MM.1S (cell line): ENCODE results near the gene TP53TG5.
"Not testable (repeated sequence)": the region's sequence is repeated elsewhere in the genome, so short reads cannot be mapped to it uniquely, and the experiment has no call there.

ENCODE experiments used
- DNase-seq: peaks from one replicate; pipeline ENCODE4 v3.0.0-alpha.2; 2015
- H2AFZ ChIP-seq: fragments of 300-600 bp; sonication (generic); 2 replicates; pipeline ENCODE4 v1.6.0; 2016; ENCODE audit warnings: antibody characterized with exemption, low read length
- H3F3A ChIP-seq: fragments of 300-600 bp; sonication (generic); 2 replicates; pipeline ENCODE4 v1.6.1; 2016; ENCODE audit warnings: mild to moderate bottlenecking, antibody characterized with exemption, low read length, moderate library complexity, mixed read lengths; ENCODE audit not compliant: insufficient read depth
- H3K27ac ChIP-seq: fragments of 300-600 bp; sonication (generic); 2 replicates; pipeline ENCODE4 v1.5.1; 2016; ENCODE audit warnings: mild to moderate bottlenecking, low read length
- H3K27me3 ChIP-seq: fragments of 300-600 bp; sonication (generic); replicated peaks from 2 replicates; pipeline ENCODE4 v1.6.0; 2016; ENCODE audit warnings: low read length; ENCODE audit not compliant: insufficient read depth
- H3K36me3 ChIP-seq: fragments of 300-600 bp; sonication (generic); replicated peaks from 2 replicates; pipeline ENCODE4 v1.6.1; 2016; ENCODE audit warnings: mild to moderate bottlenecking, low read length, mixed read lengths; ENCODE audit not compliant: insufficient read depth
- H3K4me1 ChIP-seq: fragments of 300-600 bp; sonication (generic); 2 replicates; pipeline ENCODE4 v1.6.1; 2016; ENCODE audit warnings: low read length, mixed read lengths
- H3K4me2 ChIP-seq: fragments of 300-600 bp; sonication (generic); 2 replicates; pipeline ENCODE4 v1.6.0; 2016; ENCODE audit warnings: low read depth, low read length
- H3K4me3 ChIP-seq: fragments of 300-600 bp; sonication (generic); 2 replicates; pipeline ENCODE4 v1.5.1; 2016; ENCODE audit warnings: low read length, mixed read lengths
- H3K79me2 ChIP-seq: fragments of 300-600 bp; sonication (generic); 2 replicates; pipeline ENCODE4 v1.6.1; 2016; ENCODE audit warnings: mixed run types, low read length, mixed read lengths
- H3K9ac ChIP-seq: fragments of 300-600 bp; sonication (generic); 2 replicates; pipeline ENCODE4 v1.6.1; 2016; ENCODE audit warnings: low read length, mixed read lengths
- H3K9me2 ChIP-seq: fragments of 300-600 bp; sonication (generic); replicated peaks from 2 replicates; pipeline ENCODE4 v1.6.1; 2016; ENCODE audit warnings: mild to moderate bottlenecking, low read length, mixed read lengths; ENCODE audit not compliant: insufficient read depth
- H3K9me3 ChIP-seq: fragments of 300-600 bp; sonication (generic); replicated peaks from 2 replicates; pipeline ENCODE4 v1.6.1; 2016; ENCODE audit warnings: mild to moderate bottlenecking, low read length, mixed read lengths; ENCODE audit not compliant: insufficient read depth
- H4K20me1 ChIP-seq: fragments of 300-600 bp; sonication (generic); 2 replicates; pipeline ENCODE4 v1.6.1; 2016; ENCODE audit warnings: mild to moderate bottlenecking, low read length, moderate library complexity, mixed read lengths; ENCODE audit not compliant: insufficient read depth
- CTCF ChIP-seq: fragments of 300-600 bp; sonication (generic); IDR thresholded peaks from 2 replicates; pipeline ENCODE4 v1.5.1; 2016; ENCODE audit warnings: antibody characterized with exemption, low read length, mixed read lengths
- EZH2 ChIP-seq: fragments of 300-600 bp; sonication (generic); optimal IDR thresholded peaks from 2 replicates; pipeline ENCODE3; 2017; ENCODE audit warnings: low read depth, mild to moderate bottlenecking, antibody characterized with exemption, low read length, mixed read lengths
- EZH2phosphoT487 ChIP-seq: fragments of 300-600 bp; sonication (generic); IDR thresholded peaks from 2 replicates; pipeline ENCODE4 v1.6.1; 2018; ENCODE audit warnings: antibody characterized with exemption, low read length

Gene TP53TG5

DNA sequence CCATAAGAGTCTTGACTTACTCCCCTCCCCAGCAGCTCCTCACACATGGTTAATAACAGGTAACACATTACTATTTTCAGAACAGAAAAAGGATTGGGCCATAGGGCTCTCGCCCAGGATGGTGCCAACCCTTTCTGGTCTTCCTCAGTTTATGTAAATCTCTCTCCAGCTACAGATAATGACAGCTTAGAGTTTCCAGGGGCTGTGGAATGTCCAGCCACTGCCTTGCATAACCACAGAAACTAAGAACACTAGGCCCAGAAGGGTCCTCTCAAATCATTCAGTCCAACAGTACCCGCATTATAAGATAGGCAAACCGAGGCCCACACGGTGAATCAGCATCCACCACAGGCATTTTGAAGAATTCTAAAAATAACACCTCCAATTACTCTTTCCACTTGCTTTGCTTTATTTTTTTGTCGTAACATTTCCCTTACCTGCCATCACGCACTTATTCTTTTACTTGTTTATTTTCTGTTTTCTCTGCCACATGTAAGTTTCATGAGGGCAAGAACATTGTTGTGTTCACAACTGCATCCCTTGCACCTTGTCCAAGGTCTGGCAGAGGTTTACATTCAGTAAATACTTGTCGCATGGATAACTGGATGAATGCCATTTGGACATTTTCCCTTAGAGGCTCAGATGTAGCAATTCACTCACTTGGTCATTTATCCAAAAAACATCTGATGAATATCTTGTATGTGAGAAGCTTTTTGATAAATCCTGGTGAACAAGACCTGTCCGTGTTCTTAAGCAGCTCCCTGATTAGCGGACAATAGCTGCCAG, 23.5 kb downstream of the TP53TG5 start:
- H3K9ac ChIP-seq = no peak overlapping the region
- peaks cover 22% of the 10 kb centered on the region for H3K4me1 ChIP-seq
- H3K79me2 ChIP-seq = no peaks in the 10 kb centered on the region
- no peak overlapping the region for H3K4me3 ChIP-seq
- H3K27me3 ChIP-seq = no peaks in the 10 kb centered on the region
- H3F3A ChIP-seq = peaks cover 3% of the 10 kb centered on the region; the same call in 1 of the 2 replicates
- DNase-seq = no peak
- H2AFZ ChIP-seq = peak overlapping the region; percentile 46
- no peak overlapping the region for H3K27ac ChIP-seq
- no peak for TF ChIP-seq EZH2phosphoT487
- no peak for TF ChIP-seq EZH2
- TF ChIP-seq CTCF = no peak
- H3K9me2 ChIP-seq = no peaks in the 10 kb centered on the region
- H3K9me3 ChIP-seq = no peaks in the 10 kb centered on the region
- H4K20me1 ChIP-seq = no peaks in the 10 kb centered on the region
- H3K4me2 ChIP-seq = peak overlapping the region; percentile 44; the same call in 1 of the 2 replicates
- H3K36me3 ChIP-seq = no peaks in the 10 kb centered on the region

- Histone ChIP-seq H3K4me1 (peaks cover 22% of the 10 kb centered on the region), H3K9ac (no peak overlapping the region), H3K9me2 (no peaks in the 10 kb centered on the region), H3K36me3 (no peaks in the 10 kb centered on the region), H3K4me2 (no peak overlapping the region), H4K20me1 (no peaks in the 10 kb centered on the region), H3K27me3 (no peaks in the 10 kb centered on the region), H3K79me2 (no peaks in the 10 kb centered on the region), H3F3A (peaks cover 3% of the 10 kb centered on the region; the same call in 1 of the 2 replicates), H3K9me3 (no peaks in the 10 kb centered on the region), H3K27ac (no peak overlapping the region), H2AFZ (no peak overlapping the region), H3K4me3 (no peak overlapping the region)
- DNase-seq = no peak
- TF ChIP-seq EZH2phosphoT487 (no peak), EZH2 (no peak), CTCF (no peak)
Observed at GRCh38 chr20:45353746-45354145, 24.4 kb downstream of the TP53TG5 start.

DNA sequence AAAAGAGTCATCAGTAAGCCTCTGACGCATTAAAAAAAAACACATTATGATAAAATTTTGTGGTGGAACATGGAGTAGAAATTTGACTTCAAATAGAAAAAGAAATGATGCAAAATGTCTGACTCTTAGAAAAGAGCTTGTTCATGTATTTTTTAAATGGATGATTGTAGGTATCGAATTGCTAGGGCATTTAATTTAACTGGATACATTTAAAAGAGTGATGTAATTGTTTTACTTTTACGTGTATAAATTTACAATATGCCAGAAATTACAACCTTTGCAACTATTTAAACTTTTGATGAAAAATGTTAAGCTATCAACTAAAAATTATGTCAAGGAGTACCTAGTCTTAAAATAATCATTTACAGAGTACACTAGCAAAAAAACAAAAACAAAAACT, 25.4 kb downstream of the TP53TG5 start:
- H3K36me3 ChIP-seq = no peaks in the 10 kb centered on the region
- H3K79me2 ChIP-seq = no peaks in the 10 kb centered on the region
- no peak overlapping the region for H3K9ac ChIP-seq
- H3F3A ChIP-seq = peaks cover 3% of the 10 kb centered on the region; the same call in 1 of the 2 replicates
- H3K9me3 ChIP-seq = no peaks in the 10 kb centered on the region
- no peak overlapping the region for H3K4me3 ChIP-seq
- H2AFZ ChIP-seq = no peak overlapping the region
- no peaks in the 10 kb centered on the region for H3K9me2 ChIP-seq
- H4K20me1 ChIP-seq = no peaks in the 10 kb centered on the region
- H3K27me3 ChIP-seq = no peaks in the 10 kb centered on the region
- no peak overlapping the region for H3K4me2 ChIP-seq
- no peak for DNase-seq
- peaks cover 17% of the 10 kb centered on the region for H3K4me1 ChIP-seq
- no peak overlapping the region for H3K27ac ChIP-seq
- TF ChIP-seq EZH2phosphoT487 (no peak), CTCF (no peak), EZH2 (no peak)

- H3K27me3 ChIP-seq, H2AFZ ChIP-seq, H3K4me2 ChIP-seq, H3K4me3 ChIP-seq, H3K9me3 ChIP-seq, H3K27ac ChIP-seq, DNase-seq, H3K9ac ChIP-seq, H3K36me3 ChIP-seq, H3K79me2 ChIP-seq, H4K20me1 ChIP-seq, H3F3A ChIP-seq, H3K9me2 ChIP-seq: not testable (repeated sequence)
- H3K4me1 ChIP-seq = peaks cover 12% of the 10 kb centered on the region
Observed at GRCh38 chr20:45350795-45351194, 27.3 kb downstream of the TP53TG5 start.
